Stimulated activated CD8-positive, alpha-beta memory T cell treated with anti-CD3 and anti-CD28 coated beads, Interleukin-15, amount 100 ng/mL, for 24 hours (primary cell): ENCODE results near the gene GAS2L1.

Experiments used
- DNase-seq: peaks from one replicate; pipeline ENCODE4 v3.0.0-alpha.2; 2020; ENCODE audit warnings: low read depth

Gene GAS2L1

GRCh38 chr22:29275819-29276565 lies 30.5 kb upstream of the GAS2L1 start:
- DNase-seq = no peak

GRCh38 chr22:29277927-29278326 lies 28.5 kb upstream of the GAS2L1 start:
- DNase-seq = no peak

- no peak for DNase-seq
Observed at GRCh38 chr22:29284196-29284595, 22.3 kb upstream of the GAS2L1 start.

DNA sequence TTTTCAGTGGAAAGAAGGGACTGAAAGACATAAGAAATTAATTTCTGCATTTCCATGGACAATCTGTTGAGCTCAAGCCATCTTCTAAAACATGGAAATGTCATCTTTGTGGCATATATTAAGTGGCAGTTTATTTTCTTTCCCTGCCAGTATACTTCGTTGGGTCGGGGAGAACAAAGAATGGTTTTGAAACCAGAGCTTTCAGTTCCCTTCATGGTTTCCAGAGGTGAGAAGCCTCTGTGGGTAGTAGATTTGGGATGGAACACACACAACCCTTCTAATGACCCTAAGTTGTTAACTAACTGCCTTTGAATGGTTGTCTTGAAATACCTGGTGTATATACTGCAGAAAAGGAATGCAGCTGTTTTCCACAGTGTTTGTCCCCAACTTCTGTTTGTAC lies 17.6 kb upstream of the GAS2L1 start:
- no peak for DNase-seq

DNA sequence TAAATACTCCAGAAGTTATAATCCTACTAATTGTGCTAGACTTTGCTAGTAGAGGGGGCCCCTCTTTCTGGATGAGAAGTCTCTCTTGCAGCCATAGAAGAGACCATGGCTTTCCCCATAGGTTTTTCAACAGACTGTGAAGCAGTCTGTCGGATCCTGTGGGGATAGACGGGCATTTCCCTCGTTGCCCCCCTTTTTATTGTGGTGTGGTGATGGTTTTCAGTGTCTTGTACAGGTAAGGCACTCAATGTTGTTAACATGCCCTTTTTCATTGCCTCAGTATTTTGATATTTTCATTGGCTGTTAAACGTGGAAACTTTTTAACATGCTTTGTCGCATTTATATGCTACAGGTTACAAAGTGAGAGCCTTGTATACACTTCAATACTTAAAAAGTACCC lies 16.4 kb upstream of the GAS2L1 start:
- DNase-seq = no peak

GRCh38 chr22:29291215-29291614 lies 15.2 kb upstream of the GAS2L1 start:
- DNase-seq = no peak

GRCh38 chr22:29292379-29292778 lies 14.1 kb upstream of the GAS2L1 start:
- DNase-seq = no peak

DNA sequence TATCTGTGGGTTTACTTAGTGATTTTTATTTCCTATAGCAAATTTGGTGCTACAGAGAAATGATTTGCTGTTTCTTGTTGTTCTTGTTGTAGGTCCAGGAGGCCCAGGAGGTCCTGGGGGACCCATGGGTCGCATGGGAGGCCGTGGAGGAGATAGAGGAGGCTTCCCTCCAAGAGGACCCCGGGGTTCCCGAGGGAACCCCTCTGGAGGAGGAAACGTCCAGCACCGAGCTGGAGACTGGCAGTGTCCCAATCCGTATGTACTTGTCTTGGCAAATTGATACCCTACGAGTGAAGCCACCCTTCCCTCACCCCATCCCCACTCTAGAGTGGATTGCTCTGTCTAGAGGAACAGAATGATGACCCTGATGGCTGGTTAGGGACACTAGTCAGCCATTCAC lies 7.8 kb upstream of the GAS2L1 start:
- DNase-seq = no peak

DNA sequence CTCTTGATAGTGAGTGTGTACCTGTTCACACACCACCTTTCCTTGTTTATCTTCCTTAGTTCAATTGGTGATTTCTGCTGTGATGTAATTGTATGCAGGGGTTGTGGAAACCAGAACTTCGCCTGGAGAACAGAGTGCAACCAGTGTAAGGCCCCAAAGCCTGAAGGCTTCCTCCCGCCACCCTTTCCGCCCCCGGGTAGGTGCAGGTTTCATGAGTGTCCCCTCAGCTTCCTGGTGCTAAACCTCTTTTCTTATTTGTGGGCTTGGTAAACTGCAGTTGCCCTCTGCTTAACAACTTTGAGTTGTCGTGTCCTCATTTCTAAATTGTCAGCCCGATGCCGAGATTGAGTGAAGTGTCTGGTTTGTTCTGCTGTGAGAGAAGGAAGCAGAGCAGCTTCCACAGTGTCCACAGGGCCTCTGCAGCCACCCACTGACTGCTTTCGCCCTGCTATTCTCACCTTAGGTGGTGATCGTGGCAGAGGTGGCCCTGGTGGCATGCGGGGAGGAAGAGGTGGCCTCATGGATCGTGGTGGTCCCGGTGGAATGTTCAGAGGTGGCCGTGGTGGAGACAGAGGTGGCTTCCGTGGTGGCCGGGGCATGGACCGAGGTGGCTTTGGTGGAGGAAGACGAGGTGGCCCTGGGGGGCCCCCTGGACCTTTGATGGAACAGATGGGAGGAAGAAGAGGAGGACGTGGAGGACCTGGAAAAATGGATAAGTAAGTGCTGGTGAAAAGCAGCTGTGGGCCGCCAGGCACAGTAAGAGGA lies 7.1 kb upstream of the GAS2L1 start:
- DNase-seq = no peak

DNA sequence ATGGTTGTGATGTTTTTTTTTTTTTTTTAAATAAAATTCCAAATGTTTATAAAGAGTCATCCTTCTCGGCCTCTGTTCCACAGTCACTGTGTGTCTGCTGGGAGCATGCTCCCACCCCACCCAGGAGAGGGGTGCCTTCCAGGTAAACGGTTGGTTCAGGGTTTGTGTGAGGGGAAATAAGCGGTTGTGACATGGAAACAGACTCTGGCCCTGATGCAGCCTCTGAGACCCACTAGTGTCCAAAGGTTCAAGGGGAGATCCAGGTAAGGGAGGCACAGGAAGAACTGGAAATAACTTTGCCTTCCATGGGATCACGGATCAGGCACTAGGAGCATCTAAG lies 6.0 kb upstream of the GAS2L1 start:
- DNase-seq = no peak

GRCh38 chr22:29300807-29301601 lies 5.4 kb upstream of the GAS2L1 start:
- no peak for DNase-seq

DNA sequence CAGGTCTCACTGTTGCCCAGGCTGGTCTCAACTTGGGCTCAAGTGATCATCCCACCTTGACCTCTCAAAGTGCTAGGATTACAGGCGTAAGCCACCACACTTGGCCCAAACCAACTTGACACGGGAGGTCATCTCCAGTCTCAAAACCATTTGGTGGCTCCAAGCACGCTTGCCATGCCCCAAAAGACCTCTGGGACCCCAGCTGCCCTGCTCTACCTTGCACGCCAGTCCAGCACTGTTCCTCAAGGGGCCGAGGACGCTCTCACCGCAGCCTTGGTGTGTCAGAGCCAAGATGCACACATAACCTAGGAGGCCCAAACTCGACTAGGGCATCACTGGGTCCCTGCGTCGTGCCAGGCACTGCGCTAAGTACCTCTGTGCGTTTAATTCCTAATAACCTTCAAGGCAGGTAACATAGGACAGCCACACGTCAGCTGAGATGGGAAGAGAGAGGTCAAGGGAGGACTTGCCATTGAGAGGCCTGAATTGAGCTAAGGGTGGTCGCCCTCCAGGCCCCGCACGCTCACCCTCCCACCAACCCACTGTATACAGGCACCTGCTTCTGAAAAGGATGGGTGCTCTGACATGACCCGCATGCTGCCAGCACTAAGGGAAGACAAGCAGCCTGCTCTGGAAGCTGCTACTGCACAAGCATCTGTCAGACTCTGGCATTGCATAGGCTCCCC lies 4.6 kb upstream of the GAS2L1 start:
- no peak for DNase-seq

DNA sequence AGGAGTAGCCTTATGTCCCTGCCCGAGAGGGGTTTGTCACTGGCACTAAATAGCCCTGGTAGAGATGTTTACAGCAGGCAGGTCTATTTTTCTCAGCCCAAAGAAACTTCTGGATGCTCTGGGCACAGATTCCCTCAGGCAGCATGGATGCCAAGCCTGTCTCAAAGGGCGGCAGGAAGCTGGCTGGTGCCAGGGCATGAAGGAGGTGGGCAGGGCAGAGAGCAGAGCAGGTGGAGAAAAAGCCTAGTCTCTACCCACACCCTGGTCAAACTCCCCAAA lies 4.1 kb upstream of the GAS2L1 start:
- no peak for DNase-seq

GRCh38 chr22:29302681-29303465 lies 3.6 kb upstream of the GAS2L1 start:
- no peak for DNase-seq

DNA sequence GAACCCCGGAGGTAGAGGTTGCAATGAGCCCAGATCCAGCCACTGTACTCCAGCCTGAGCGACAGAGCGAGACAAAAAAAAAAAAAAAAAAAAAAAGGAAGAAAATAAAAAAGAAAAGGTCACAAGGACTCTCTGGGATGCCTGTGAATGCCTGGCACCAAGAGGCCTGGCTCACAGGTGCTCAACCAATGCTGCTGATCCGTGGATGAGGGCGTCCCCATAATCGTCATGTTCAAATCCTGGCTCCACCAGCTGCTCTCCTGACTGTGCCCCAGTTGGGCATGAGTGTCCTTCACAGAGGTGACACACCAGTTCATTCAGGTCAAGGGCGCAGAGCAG lies 645 bp upstream of the GAS2L1 start:
- no peak for DNase-seq

- no peak for DNase-seq
Observed at GRCh38 chr22:29306835-29307595, 565 bp downstream of the GAS2L1 start.

DNA sequence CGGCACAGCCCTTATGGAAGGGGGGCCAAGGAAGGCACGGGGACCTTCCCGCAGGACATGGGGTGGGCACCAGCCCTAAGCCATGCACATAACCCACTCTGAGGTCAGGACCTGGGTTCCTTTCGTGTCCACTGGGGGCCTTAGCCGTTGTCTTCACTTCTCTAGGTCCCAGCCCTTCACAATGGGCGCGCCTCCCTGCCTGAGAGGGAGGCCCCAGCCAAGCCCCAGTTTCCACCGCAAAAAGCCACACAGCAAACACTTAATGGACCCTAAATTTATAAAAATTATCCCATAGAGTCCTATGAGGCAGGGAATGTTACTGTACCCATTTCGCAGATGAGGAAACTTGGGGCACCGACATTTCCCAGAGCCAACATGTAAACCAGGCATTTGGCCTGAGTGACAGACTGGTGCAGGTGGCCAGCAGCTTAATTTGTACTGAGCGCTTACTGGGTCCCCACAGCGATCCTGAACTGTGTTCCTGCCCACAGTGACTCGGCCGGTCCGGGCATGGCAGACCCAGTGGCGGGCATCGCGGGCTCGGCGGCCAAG lies 1.2 kb downstream of the GAS2L1 start:
- no peak for DNase-seq

- DNase-seq = no peak
Observed at GRCh38 chr22:29308148-29308790, 1.8 kb downstream of the GAS2L1 start.

DNA sequence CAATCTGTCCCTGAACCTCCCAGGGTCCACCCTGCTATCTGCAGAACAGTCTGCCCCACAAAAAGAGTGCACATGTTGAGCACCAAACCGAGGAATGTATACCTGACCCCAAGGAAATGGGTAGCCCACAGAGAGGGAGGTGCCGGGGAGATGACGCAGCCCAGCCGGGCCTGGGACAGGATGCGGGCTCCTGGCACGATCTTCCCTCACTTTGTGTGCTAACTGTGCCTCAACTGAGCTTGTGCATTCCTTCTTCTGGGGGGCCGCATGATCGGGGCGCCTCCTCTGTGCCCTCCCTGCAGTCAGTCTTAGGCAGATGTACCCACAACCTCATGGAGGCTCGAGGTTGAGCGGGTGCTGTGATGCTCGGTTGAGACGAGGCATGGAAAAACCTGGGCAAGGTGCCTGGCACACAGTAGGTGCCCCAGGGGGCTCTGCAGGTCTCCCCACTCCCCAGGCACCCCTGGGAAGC lies 2.4 kb downstream of the GAS2L1 start:
- DNase-seq = no peak

DNA sequence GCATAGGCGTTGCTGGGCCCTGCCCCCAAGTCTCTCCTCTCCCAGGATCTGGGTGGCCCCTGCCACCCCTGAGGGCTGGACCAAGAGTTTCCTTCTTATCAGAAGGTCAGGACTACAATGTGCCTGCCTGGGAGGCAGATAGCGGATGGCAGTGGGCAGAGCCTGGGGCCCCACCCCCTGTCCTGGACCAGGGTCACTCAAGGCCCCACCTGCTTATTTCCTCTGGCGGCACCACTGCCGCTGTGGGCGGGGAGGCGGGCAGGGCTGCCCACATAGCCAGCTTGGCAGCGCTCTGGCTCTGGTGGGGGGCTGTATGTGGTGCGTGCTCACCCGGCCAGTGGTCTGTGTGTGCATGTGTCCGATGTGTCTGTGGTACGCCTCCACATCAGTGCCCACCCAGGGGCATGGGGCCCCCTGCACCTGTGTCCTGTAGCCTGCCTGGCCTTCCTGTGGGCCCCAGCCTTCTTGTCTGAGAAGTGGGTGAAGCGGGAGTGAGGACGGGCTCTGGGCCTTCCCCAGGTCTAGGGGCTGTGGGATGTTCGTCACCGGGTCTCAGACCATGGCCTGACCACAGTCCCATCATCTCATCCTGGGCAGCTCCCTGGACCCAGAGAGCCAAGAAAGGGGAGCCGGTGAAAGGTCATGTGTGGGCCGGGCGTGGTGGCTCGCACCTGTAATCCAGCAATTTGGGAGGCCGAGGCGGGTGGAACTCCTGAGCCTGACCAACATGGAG lies 3.0 kb downstream of the GAS2L1 start:
- no peak for DNase-seq
